ENCODE results near the gene RNF224. TPM values are rescaled to one million over a fixed set of nuclear protein-coding genes. Genes with fewer than 3 reads are reported as not detected.

RNF224 gene
- total and polyA plus RNA-seq, 10 of the 15 experiments (the other 5 are each of a cell fraction or from before 2014, with no cell fraction given): not detected

DNA sequence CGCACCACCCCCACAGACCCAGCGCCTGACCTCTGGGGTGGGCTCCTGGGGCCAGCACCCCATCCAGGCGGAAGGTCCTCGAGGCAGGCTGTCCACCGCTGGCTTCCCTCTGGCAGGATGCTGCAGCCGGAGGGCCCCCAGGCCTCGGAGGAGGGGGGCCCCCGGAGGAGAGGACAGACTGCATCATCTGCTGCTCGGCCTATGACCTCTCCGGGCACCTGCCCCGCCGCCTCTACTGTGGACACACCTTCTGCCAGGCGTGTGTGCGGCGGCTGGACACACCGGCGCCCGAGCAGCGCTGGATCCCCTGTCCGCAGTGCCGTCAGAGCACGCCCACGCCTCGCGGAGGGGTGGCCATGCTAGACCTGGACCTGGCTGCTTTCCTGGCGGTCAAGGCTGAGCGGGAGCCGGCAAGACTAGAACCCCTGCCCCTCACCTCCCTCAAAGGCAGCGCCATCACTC lies 1.2 kb downstream of the RNF224 start:
- ChIA-PET SMC1A (ENCODE audit: uncharacterized antibody, unreplicated experiment) (no interaction called here), POLR2A (interaction anchor here (1.4 kb wide), 1 partner anchor 72 kb away, joined by 3 read pairs; no protein-coding TSS in a partner anchor), RAD21 (ENCODE audit: unreplicated experiment) (interaction anchor here (1.1 kb wide), 1 partner anchor 114 kb away, joined by 4 read pairs; the partner anchor contains the start of gene DPP7), CTCF (interaction anchor here (1.2 to 6.4 kb wide), 7 partner anchors 10 to 140 kb away, joined by 3 to 52 read pairs (median 5); partner anchors contain the start of gene TUBB4B)
- in situ Hi-C loops (cut with MboI) (loop anchor here (5.0 kb wide), 1 partner anchor 106 kb away; no protein-coding TSS in a partner anchor), intact Hi-C loops (cut with micrococcal nuclease; ENCODE audit: unreplicated experiment) (loop anchor here (10.0 kb wide), 1 partner anchor 184 kb away; the partner anchor contains the start of gene NPDC1)
- DNase-seq (ENCODE audit: low read depth, low spot score) (no peak), FAIRE-seq (no peak), ATAC-seq (no peak)
- H3K36me3 ChIP-seq (ENCODE audit: control insufficient read depth in 2 of 2, insufficient read depth in 2 of 2, low read length in 1 of 2): no peaks in the 10 kb centered on the region
- no peak overlapping the region for H3K9ac ChIP-seq (ENCODE audit: control insufficient read depth, insufficient read depth, low read length)
- H3K27me3 ChIP-seq (replicated peaks in 1 of 2; ENCODE audit: control insufficient read depth in 2 of 2, insufficient read depth in 2 of 2, low read length in 1 of 2): no peaks in the 10 kb centered on the region
- H3K4me2 ChIP-seq (ENCODE audit: control insufficient read depth, insufficient read depth): no peak overlapping the region
- H3K4me3 ChIP-seq: no peak overlapping the region
- no TSS peak for BruUV-seq (replicated peaks)
- no peak overlapping the region for H3K27ac ChIP-seq (ENCODE audit: control insufficient read depth, insufficient read depth)
- 45% methylated on average over 26 of the region's 29 CpGs for WGBS (ENCODE audit: insufficient coverage, insufficient replicate concordance, low lambda C conversion rate, missing lambda C conversion rate)
- no peak overlapping the region for H2AFZ ChIP-seq (ENCODE audit: control insufficient read depth, low read depth, low read length)
- H3K9me3 ChIP-seq (replicated peaks; ENCODE audit: control insufficient read depth, insufficient read depth, low read length): no peaks in the 10 kb centered on the region
- TF ChIP-seq GABPA (IDR thresholded peaks at IDR 0.05; ENCODE audit: low read depth) (no peak), STAT3 (IDR thresholded peaks at IDR 0.05; ENCODE audit: low read depth, low read length) (no peak), ZNF274 (IDR thresholded peaks at IDR 0.05; ENCODE audit: insufficient read depth, insufficient read length) (no peak), IRF4 (IDR thresholded peaks at IDR 0.05; ENCODE audit: low read depth, low read length) (no peak), SMARCA5 (IDR thresholded peaks at IDR 0.05) (no peak), IKZF1 (conservative IDR thresholded peaks at IDR 0.05) (no peak), IKZF2 (IDR thresholded peaks at IDR 0.05) (no peak), DPF2 (IDR thresholded peaks at IDR 0.05) (no peak), LARP7 (IDR thresholded peaks at IDR 0.05) (no peak), SP1 (IDR thresholded peaks at IDR 0.05; ENCODE audit: low read depth, low read length) (no peak), NR2F1 (conservative IDR thresholded peaks at IDR 0.05) (no peak), JUND (IDR thresholded peaks at IDR 0.05; ENCODE audit: low read depth, low read length) (no peak)
- TF ChIP-seq, protein P1, sequence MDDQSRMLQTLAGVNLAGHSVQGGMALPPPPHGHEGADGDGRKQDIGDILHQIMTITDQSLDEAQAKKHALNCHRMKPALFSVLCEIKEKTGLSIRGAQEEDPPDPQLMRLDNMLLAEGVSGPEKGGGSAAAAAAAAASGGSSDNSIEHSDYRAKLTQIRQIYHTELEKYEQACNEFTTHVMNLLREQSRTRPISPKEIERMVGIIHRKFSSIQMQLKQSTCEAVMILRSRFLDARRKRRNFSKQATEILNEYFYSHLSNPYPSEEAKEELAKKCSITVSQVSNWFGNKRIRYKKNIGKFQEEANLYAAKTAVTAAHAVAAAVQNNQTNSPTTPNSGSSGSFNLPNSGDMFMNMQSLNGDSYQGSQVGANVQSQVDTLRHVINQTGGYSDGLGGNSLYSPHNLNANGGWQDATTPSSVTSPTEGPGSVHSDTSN (IDR thresholded peaks at IDR 0.05; ENCODE audit: insufficient replicate concordance, low read depth, low read length): no peak
- TF ChIP-seq, protein P2, sequence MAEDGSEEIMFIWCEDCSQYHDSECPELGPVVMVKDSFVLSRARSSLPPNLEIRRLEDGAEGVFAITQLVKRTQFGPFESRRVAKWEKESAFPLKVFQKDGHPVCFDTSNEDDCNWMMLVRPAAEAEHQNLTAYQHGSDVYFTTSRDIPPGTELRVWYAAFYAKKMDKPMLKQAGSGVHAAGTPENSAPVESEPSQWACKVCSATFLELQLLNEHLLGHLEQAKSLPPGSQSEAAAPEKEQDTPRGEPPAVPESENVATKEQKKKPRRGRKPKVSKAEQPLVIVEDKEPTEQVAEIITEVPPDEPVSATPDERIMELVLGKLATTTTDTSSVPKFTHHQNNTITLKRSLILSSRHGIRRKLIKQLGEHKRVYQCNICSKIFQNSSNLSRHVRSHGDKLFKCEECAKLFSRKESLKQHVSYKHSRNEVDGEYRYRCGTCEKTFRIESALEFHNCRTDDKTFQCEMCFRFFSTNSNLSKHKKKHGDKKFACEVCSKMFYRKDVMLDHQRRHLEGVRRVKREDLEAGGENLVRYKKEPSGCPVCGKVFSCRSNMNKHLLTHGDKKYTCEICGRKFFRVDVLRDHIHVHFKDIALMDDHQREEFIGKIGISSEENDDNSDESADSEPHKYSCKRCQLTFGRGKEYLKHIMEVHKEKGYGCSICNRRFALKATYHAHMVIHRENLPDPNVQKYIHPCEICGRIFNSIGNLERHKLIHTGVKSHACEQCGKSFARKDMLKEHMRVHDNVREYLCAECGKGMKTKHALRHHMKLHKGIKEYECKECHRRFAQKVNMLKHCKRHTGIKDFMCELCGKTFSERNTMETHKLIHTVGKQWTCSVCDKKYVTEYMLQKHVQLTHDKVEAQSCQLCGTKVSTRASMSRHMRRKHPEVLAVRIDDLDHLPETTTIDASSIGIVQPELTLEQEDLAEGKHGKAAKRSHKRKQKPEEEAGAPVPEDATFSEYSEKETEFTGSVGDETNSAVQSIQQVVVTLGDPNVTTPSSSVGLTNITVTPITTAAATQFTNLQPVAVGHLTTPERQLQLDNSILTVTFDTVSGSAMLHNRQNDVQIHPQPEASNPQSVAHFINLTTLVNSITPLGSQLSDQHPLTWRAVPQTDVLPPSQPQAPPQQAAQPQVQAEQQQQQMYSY (CRISPR knock-in tag; IDR thresholded peaks at IDR 0.05): no peak
- H4K20me1 ChIP-seq (ENCODE audit: control insufficient read depth, insufficient read depth): no peaks in the 10 kb centered on the region
- H3K79me2 ChIP-seq (ENCODE audit: control insufficient read depth, insufficient read depth, low read length): no peaks in the 10 kb centered on the region
- peaks cover 12% of the 10 kb centered on the region for H3K4me1 ChIP-seq (ENCODE audit: control insufficient read depth, insufficient read depth, low read length)

Data from GM12878 (cell line).